GM21723 (cell line): ENCODE data around the gene KCNJ11.

Experiments
- ATAC-seq: cut with Tn5 transposase; IDR thresholded peaks from one replicate; pipeline ENCODE4 v1.9.1; 2021; ENCODE audit warnings: mild to moderate bottlenecking, moderate library complexity; ENCODE audit not compliant: unreplicated experiment

The KCNJ11 gene

GRCh38 chr11:17410606-17411379, 22.3 kb upstream of the KCNJ11 start:
- ATAC-seq, result no peak

- no peak for ATAC-seq
Observed at GRCh38 chr11:17408641-17409040, 20.2 kb upstream of the KCNJ11 start.

GRCh38 chr11:17408026-17408425, 19.6 kb upstream of the KCNJ11 start:
- no peak for ATAC-seq

GRCh38 chr11:17407575-17407974, 19.1 kb upstream of the KCNJ11 start:
- no peak for ATAC-seq

DNA sequence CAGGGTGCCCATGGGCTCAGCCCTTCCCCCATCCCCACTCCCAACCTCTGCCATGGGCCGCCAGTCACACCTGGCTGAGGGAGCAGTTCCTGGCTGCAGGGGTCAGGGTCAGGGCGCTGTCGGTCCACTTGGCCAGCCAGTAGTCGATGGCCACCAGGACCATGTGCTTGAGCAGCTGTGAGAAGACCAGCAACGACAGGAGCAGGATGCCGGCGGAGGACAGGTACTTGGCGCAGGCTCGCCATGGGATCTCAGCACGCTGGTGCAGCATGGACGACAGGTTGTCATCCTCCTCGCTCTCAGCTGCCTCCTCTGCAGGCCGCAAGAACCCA, 18.3 kb upstream of the KCNJ11 start:
- ATAC-seq, result no peak

DNA sequence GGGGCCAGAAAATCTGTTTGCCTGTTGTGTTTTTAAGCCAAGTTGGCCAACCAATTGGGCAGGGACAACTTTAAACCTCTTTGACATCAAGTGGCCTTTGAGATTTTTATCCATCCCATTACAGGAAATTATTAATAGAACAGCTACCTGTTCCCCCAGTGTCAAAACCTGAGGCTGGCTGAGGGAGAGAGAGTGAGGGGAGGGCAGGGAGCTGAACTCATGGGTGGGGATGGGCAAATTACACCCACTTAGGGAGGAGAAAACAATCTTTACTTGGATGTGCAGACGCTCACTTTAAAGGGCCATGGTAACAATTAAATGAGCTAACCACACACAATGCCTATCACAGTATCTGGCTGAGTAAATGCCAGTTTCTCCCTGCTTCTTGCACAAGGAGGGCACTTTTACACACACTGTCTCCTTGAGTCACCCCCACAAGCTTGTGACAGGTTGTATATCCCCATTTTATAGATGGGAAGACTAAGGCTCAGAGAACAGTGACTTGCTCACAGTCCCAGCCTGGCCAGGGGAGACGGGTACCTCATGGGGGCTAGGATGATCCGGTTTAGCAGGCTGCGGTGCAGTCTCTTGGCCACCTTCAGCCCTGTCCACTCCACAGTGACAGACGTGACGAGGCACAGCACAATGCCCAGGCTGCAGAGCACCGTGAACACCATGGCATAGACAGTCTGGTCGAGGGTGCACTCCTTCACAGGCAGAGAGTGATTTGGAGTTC, 17.8 kb upstream of the KCNJ11 start:
- no peak for ATAC-seq

DNA sequence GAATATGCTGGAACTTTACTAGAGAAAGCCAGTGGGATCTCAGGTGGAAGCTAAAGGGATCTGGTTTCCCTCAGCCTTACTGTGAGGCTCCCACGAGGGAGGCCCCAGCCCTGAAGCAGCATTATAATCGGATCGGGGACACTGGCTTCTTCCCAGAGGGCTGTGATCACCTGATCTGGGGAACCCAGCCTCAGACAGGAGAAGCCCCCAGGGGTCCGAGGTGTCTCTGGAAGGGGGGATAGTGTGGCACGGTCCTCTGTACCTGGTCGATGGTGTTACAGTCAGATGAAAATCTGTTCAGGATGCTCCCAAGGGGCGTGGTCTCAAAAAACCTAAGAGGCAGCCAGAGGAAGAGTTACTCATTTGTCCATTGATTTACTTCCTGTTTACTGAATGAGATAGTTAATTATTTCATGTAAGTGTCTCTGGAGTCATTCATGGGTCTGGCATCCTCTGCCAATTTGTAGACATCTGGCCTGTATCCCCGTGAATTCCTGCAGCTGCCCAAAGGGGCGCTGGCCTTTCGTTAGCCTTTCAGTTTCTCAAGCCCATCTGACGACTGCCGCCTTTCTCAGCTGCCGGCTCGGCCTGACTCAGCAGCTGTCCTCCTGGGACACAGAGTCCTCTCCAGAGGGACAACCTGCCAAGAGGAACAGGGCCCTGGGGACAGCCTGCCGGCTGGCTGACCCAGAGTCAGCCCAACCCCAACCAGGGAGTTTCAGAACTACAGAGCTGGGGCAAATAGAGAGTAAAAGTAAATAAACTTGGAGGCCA, 17.0 kb upstream of the KCNJ11 start:
- no peak for ATAC-seq

GRCh38 chr11:17403980-17404759, 15.7 kb upstream of the KCNJ11 start:
- no peak for ATAC-seq

- ATAC-seq, result no peak
Observed at GRCh38 chr11:17402486-17402885, 14.0 kb upstream of the KCNJ11 start.

GRCh38 chr11:17401841-17402240, 13.4 kb upstream of the KCNJ11 start:
- no peak for ATAC-seq

DNA sequence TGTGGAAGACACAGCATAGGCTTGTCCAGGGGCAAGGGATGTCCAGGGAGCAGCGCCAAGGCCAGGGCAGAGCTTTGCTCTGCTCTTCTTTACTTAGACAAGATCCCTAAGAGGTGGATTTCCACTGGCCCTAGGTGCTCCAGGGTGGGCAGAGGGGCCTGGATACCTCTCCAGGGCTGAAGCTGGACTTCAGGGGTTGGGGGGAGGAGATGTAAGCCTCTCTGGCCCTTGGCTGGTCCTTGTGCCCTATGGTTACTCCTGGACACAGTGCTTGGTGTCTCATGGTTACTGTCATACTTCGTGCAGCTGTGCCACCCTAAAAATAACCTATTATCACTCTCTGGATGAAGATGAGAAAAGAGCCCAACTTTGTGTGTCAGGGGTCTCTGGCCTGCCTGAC, 12.9 kb upstream of the KCNJ11 start:
- ATAC-seq, result no peak

DNA sequence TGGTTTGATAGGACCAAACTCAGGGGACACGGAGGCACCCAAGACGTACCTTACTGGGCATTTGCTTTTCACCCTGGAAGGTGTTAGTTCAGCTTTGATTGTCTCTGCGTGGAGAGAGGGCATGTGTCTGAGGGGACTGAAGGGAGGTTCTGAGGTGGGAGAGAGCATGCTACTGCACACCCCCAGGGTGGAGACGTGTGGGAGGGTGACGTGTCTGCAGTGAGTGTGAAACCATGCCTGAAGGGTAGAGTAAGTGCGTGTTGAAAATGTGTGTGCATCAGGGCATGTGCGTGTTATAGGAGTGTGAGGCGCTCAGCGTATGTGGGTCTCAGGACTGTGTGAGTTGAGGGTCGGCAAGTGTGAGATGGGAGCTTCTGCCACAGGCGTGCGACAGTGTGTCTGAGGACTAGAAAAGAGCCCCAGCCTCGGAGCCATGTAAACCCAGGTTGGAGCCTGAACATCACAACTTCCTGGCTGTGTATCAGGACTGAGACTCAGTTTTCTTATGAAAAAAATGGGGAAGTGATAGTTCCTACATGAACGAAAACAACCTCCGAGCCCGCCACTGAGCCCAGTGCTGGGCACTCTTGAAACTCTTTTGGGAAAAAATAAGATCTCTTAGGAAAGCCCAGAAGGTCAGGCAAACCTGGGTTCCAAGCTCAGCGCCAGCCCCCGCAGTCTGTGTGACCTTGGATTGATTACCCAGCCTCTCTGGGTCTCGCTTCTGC, 11.8 kb upstream of the KCNJ11 start:
- no peak for ATAC-seq

- no peak for ATAC-seq
Observed at GRCh38 chr11:17399236-17399635, 10.8 kb upstream of the KCNJ11 start.

DNA sequence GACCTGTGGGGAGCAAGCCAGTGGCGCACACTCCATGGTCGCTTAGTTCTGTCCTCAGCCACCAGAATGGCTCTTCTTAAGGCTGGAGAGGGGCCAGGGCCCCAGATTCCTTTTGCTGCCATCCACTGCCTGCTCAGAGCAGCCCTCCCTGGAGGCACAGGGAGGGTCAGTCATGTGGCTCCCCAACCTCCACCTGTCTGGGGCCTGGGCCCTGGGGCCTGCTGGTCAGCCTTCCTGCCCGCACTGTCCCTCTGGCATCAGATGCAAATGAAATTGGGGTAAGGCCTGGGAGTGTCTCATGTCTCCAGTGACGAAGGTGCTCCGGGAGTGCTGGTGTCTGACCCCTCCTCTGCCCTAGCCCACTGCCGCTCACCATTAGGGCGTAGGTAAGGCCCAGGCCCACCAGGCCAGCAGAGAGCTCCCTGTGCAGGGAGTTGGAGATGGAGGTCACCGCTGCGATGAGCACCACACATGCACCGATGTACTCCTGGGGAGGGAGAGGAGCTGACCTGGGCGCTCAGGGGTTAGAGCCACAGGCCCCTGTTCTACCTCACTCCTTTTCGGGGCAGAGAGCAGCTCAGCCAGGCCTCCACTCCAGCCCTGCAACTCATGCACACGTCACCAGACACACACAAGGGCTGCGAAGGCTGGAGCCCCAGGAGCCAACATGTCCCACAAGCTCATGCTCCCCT, 9.0 kb upstream of the KCNJ11 start:
- no peak for ATAC-seq

- no peak for ATAC-seq
Observed at GRCh38 chr11:17396598-17397310, 8.3 kb upstream of the KCNJ11 start.

GRCh38 chr11:17395978-17396377, 7.5 kb upstream of the KCNJ11 start:
- no peak for ATAC-seq

GRCh38 chr11:17395554-17395961, 7.1 kb upstream of the KCNJ11 start:
- ATAC-seq, result no peak

DNA sequence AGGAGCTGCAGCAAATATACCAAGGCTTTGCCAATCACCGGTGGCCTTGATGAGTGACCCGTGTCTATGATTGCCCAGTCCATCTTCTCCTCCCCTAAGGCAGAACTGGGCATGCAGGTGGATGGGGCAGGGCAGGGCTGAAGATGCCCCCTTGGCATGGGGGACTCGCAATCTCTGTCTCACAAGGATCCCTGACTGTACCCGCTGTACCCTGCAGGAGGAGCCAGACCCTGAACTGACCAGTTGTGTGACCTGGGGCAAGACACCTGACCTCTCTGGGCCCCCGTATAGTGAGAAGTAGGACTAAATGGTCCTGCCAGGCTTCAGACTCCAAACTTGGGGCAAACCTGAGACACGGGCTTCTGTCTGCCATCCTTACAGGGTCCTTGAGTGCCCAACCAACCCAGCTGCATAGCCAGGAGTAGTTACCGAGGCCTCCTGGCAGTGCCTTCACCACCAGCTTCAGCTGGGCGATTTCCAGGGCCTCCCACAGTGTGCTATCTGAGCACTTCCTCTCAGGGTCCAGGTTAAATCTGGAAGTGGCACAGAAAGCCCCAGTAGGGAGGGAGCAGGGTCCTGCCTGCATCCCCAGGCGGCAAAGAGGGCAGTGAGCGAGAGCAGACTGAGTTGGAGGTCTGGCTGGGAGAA, 6.4 kb upstream of the KCNJ11 start:
- ATAC-seq, result no peak

DNA sequence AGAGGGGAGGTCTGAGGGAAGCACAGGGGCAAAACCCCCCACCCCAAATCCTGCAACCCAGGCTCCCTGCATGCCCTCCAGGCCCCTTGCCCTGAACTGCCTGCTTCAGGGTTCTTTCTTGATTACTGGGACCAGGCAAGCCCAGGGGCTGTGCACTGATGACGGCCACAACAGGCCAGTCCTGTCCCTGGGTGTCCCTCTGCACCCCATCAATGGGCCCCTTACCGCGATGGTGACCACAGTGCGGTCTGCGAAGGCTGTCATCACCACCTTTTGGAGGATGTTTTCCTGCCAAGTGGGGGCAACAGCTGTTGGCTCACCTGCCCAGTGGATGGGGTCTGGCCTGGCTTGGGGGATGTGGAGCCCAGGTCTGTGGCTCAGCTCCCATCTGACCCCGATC, 5.0 kb upstream of the KCNJ11 start:
- ATAC-seq, result no peak
